ENCODE data around the gene SPPL3.

GRCh38 chr12:120930032-120930431 lies 25.9 kb upstream of the SPPL3 start:
- TF ChIP-seq, protein P1, sequence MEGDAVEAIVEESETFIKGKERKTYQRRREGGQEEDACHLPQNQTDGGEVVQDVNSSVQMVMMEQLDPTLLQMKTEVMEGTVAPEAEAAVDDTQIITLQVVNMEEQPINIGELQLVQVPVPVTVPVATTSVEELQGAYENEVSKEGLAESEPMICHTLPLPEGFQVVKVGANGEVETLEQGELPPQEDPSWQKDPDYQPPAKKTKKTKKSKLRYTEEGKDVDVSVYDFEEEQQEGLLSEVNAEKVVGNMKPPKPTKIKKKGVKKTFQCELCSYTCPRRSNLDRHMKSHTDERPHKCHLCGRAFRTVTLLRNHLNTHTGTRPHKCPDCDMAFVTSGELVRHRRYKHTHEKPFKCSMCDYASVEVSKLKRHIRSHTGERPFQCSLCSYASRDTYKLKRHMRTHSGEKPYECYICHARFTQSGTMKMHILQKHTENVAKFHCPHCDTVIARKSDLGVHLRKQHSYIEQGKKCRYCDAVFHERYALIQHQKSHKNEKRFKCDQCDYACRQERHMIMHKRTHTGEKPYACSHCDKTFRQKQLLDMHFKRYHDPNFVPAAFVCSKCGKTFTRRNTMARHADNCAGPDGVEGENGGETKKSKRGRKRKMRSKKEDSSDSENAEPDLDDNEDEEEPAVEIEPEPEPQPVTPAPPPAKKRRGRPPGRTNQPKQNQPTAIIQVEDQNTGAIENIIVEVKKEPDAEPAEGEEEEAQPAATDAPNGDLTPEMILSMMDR (IDR thresholded peaks at IDR 0.05) = no peak
- TF ChIP-seq SIN3A (IDR thresholded peaks at IDR 0.05; ENCODE audit: borderline replicate concordance, insufficient read depth, low read depth, low read length) (no peak), REST (IDR thresholded peaks at IDR 0.05; ENCODE audit: insufficient read depth in 1 of 2, low read depth in 2 of 2, low read length in 1 of 2) (no peak), TCF7L2 (IDR thresholded peaks at IDR 0.05; ENCODE audit: low read depth, low read length) (no peak), POLR2AphosphoS5 (IDR thresholded peaks at IDR 0.05; ENCODE audit: low read depth, low read length) (no peak)
